GM21381 (cell line): ENCODE data around the gene STYK1.
A peak's percentile ranks its signal among the peaks of the same experiment; 100 is the strongest.
"Not testable (repeated sequence)": the region's sequence is repeated elsewhere in the genome, so short reads cannot be mapped to it uniquely, and the experiment has no call there.

Source experiments
- ATAC-seq: cut with Tn5 transposase; IDR thresholded peaks from one replicate; pipeline ENCODE4 v1.9.1; 2021; ENCODE audit warnings: mild to moderate bottlenecking, moderate library complexity; ENCODE audit not compliant: unreplicated experiment

The STYK1 gene

GRCh38 chr12:10621278-10621677 lies 52.6 kb downstream of the STYK1 start:
- no peak for ATAC-seq

GRCh38 chr12:10620078-10620779 lies 53.6 kb downstream of the STYK1 start:
- ATAC-seq, result no peak

- no peak for ATAC-seq
Observed at GRCh38 chr12:10618338-10618987, 55.4 kb downstream of the STYK1 start.

GRCh38 chr12:10617863-10618262 lies 56.0 kb downstream of the STYK1 start:
- no peak for ATAC-seq

- ATAC-seq, result no peak
Observed at GRCh38 chr12:10615532-10615931, 58.3 kb downstream of the STYK1 start.

GRCh38 chr12:10614056-10614370 lies 59.8 kb downstream of the STYK1 start:
- peak; percentile 5 for ATAC-seq

GRCh38 chr12:10613349-10614055 lies 60.4 kb downstream of the STYK1 start, which contains the start of gene MAGOHB:
Gene MAGOHB, minus strand, starts transcription at chr12:10613609. Its CDS starts 77 bp downstream, at chr12:10613532.
- peak; percentile 95 for ATAC-seq

GRCh38 chr12:10612984-10613348 lies 60.9 kb downstream of the STYK1 start:
- ATAC-seq, result peak; percentile 11

- ATAC-seq, result no peak
Observed at GRCh38 chr12:10612110-10612509, 61.7 kb downstream of the STYK1 start.

GRCh38 chr12:10611258-10611657 lies 62.6 kb downstream of the STYK1 start:
- not testable (repeated sequence) for ATAC-seq

GRCh38 chr12:10610188-10610587 lies 63.7 kb downstream of the STYK1 start:
- no peak for ATAC-seq

- ATAC-seq, result no peak
Observed at GRCh38 chr12:10607885-10608458, 65.9 kb downstream of the STYK1 start.

GRCh38 chr12:10601860-10602259 lies 72.0 kb downstream of the STYK1 start:
- no peak for ATAC-seq

GRCh38 chr12:10600988-10601387 lies 72.9 kb downstream of the STYK1 start:
- no peak for ATAC-seq

GRCh38 chr12:10595881-10596280 lies 78.0 kb downstream of the STYK1 start:
- ATAC-seq, result no peak

- no peak for ATAC-seq
Observed at GRCh38 chr12:10590966-10591365, 82.9 kb downstream of the STYK1 start.

- ATAC-seq, result no peak
Observed at GRCh38 chr12:10584415-10584814, 89.4 kb downstream of the STYK1 start.

GRCh38 chr12:10582704-10583103 lies 91.1 kb downstream of the STYK1 start:
- ATAC-seq, result no peak

- not testable (repeated sequence) for ATAC-seq
Observed at GRCh38 chr12:10582133-10582532, 91.7 kb downstream of the STYK1 start.

- no peak for ATAC-seq
Observed at GRCh38 chr12:10574307-10574706, 99.5 kb downstream of the STYK1 start.

GRCh38 chr12:10572021-10572490 lies 101.8 kb downstream of the STYK1 start:
- not testable (repeated sequence) for ATAC-seq

GRCh38 chr12:10571141-10571540 lies 102.7 kb downstream of the STYK1 start:
- no peak for ATAC-seq
